ENCODE measurements around the gene OR12D1. TPM values are rescaled to one million over a fixed set of nuclear protein-coding genes. Genes with fewer than 3 reads are reported as not detected.

Gene OR12D1
- total RNA-seq: not detected in 2 replicates

DNA sequence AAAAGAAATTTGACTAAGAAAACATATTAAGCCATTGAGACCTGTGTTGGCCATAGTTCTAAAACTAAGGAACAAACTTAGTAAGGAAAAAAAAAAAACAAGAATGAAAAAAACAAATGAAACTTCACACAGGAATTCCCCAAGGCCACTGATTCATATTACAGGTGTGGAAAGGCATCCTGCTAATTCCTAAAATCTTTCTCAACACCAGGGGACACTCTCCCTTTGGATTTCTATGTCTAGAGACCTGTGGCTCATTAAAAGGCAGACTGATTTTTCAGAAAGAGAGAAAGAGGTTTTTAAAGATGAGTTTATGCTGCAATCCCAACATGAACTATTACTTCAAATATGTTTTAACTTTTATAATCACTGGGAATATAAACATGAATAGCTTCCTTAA, at the start of gene OR12D1:
Gene OR12D1 (plus strand): TSS at position 341 of the 400 bp plus-strand sequence.

DNA sequence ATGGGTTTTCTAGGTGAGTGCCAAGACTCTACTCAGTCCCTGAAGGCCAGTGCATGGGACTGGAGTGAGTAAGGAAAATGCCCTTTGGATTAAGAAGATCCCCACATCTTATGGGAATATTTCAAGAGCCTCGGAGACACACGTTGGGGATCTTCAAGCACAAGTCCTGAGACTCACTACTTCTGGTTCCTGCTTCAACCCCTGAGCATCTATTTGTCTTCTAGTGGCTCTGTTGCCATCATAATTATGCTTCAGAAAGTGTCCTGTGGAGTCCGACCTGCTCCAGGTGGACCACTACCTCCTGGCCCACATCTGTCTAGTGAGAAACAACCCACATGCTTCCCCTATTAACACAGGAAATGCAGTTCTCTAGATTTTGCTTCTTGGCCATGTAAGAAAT, 46.0 kb upstream of the OR12D1 start, which contains the start of gene OR5V1:
Gene OR5V1 (minus strand): TSS at position 101 of the 400 bp plus-strand sequence. CDS start 12,670 bp downstream, outside the sequence.

DNA sequence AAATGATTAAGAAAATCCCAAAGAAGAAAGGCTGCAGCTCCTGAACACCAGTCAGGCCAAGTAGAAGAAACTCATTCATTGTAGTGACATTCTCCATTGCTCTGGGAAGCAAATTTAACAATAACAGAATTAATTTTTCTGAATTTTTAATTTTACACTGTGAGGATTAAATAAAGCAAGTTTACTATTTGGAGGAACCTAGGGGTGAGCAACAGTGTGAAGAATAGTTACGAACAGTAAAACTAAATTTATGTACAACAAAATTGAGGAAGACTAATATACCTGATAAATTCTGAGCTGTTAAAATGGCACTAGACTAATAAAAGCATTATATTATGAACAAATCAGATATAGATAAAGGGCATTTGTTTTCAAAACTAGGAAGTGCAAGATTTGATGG, 39.5 kb upstream of the OR12D1 start, which contains the start of gene OR12D3:
Gene OR12D3 (minus strand): TSS at position 101 of the 400 bp plus-strand sequence. CDS start 4 bp downstream, at position 97.

DNA sequence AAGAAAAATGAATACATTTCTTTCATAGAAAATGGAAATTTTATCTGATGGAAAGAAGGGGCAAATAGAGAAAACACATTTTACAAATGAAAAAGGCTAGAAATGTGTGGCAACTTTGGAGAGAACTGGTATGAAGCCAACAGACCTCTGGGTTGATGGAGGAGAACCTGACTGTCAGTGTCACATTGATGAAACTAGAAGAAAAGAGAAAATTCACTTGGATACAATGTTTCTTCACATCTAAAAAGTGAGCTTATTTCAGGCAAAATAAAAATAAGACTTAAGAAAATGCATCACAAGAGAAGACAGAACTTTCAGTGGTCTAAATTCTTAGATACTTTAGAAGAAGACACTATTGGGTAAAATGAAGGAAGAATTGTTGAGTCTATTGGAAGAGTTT, 19.4 kb upstream of the OR12D1 start, which contains the start of gene OR12D2:
Gene OR12D2 (plus strand): TSS at position 301 of the 400 bp plus-strand sequence. CDS start 1,069 bp downstream, outside the sequence.

DNA sequence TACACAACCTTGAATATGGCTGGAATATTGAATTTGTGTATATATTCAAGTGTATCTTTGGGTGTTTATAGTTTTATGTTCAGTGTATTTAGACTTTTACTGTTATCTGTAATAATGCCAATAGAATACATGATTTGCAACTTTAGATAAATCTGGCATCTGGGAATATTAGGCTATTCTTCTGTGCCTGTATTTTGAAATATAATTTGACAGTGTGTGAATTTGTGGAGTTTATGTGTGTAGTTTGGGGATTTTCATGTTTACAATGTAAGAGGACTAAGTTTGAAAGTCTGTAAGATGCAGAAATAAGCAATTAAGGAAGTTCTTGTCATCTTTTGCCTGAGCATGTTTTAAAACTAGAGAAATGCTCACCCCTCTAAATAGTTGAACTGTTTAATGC, 24.3 kb downstream of the OR12D1 start, which contains the start of gene OR10C1:
Gene OR10C1 (plus strand): TSS at position 301 of the 400 bp plus-strand sequence. CDS start 710 bp downstream, outside the sequence.

DNA sequence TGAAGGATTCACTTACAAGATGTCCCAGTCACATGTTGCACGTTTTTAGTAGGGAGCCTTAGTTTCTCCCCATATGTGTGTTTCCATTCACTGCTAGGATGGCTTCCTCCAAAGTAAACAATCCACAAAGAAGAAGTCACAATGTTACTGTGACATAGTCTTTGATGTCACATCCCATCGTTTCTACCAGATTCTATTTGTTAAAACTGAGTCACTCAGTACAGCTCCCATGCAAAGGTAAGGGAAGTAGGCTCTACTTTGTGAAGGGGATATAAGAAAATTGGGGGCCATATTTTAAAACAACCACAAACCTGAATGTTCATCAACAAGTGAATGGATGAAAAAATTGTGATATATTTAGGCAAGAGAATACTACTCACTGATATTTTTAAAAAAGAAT, 42.2 kb downstream of the OR12D1 start, which contains the start of the genes OR11A1 and OR2H1:
Gene OR11A1 (minus strand): TSS at position 101 of the 400 bp plus-strand sequence. CDS start 29,430 bp downstream, outside the sequence.
Gene OR2H1 (plus strand): TSS at position 185 of the 400 bp plus-strand sequence. CDS start 4,615 bp downstream, outside the sequence.

Other genes starting within 250 kb of the OR12D1 start
- gene OR2J2, start 244.0 kb upstream of the OR12D1 start, total RNA-seq: not detected in 2 replicates
- gene OR14J1, start 113.2 kb upstream of the OR12D1 start, total RNA-seq: not detected in 2 replicates
- gene OR5V1, start 46.1 kb upstream of the OR12D1 start, total RNA-seq: not detected in 2 replicates
- gene OR12D3, start 39.6 kb upstream of the OR12D1 start, total RNA-seq: not detected in 2 replicates
- not detected in 2 replicates for gene OR12D2, start 19.3 kb upstream of the OR12D1 start, total RNA-seq
- gene OR10C1, start 24.4 kb downstream of the OR12D1 start, total RNA-seq: not detected in 2 replicates
- gene OR11A1, start 42.1 kb downstream of the OR12D1 start, total RNA-seq: not detected in 2 replicates
- gene OR2H1, start 42.2 kb downstream of the OR12D1 start, total RNA-seq: not detected in 2 replicates
- not detected in 2 replicates for gene MAS1L, start 73.0 kb downstream of the OR12D1 start, total RNA-seq
- gene UBD, start 144.8 kb downstream of the OR12D1 start, total RNA-seq: not detected in 2 replicates
- gene OR2H2, start 170.2 kb downstream of the OR12D1 start, total RNA-seq: not detected in 2 replicates
- 11.8 and 16.9 TPM in 2 replicates for gene GABBR1, start 218.3 kb downstream of the OR12D1 start, total RNA-seq
- not detected in 2 replicates for gene MOG, start 242.2 kb downstream of the OR12D1 start, total RNA-seq

Data from uterine smooth muscle cell (primary cell).